Left lung (tissue), 10 donors: ENCODE results near the gene ADORA2A. TPM values are rescaled to one million over a fixed set of nuclear protein-coding genes. Genes with fewer than 3 reads are reported as not detected.

Source experiments
- ATAC-seq: fragments of 200-7000 bp; cut with Tn5 transposase; one replicate; pipeline ENCODE4 v1.9.1; 2020; ENCODE audit warnings: moderate library complexity
- DNase-seq, 4 donors: peaks; one replicate each; pipeline ENCODE4 v3.0.0-alpha.2; 2013 to 2020
- H3K27ac ChIP-seq, 2 donors: fragments of 200-600 bp; sonication (generic) in 1 of 2; one replicate each; pipeline versions ENCODE4 v1.5.0 to v1.8.0; 2020 to 2021
- H3K27me3 ChIP-seq, 2 donors: fragments of 200-600 bp; sonication (generic) in 1 of 2; one replicate each; pipeline versions ENCODE4 v1.5.0 to v1.8.0; 2020 to 2021
- H3K36me3 ChIP-seq, 2 donors: fragments of 200-600 bp; sonication (generic) in 1 of 2; one replicate each; pipeline versions ENCODE4 v1.5.0 to v1.8.0; 2020 to 2021
- H3K4me1 ChIP-seq, 2 donors: fragments of 200-600 bp; one replicate each; pipeline ENCODE4 v1.8.0; 2021
- H3K4me3 ChIP-seq, 2 donors: fragments of 200-600 bp; sonication (generic) in 1 of 2; one replicate each; pipeline versions ENCODE4 v1.5.0 to v1.8.0; 2020 to 2021; ENCODE audit warnings: mild to moderate bottlenecking in 1 of 2
- H3K9me3 ChIP-seq, 2 donors: fragments of 200-600 bp; sonication (generic) in 1 of 2; one replicate each; pipeline versions ENCODE4 v1.5.0 to v1.8.0; 2020 to 2021
- intact Hi-C, 2 donors: fragments of 100-400 bp; cut with DNase I; formaldehyde crosslinking; loops; one replicate each; pipeline versions ENCODE4 v1.11.2 to v1.14.2; 2022
- polyA plus RNA-seq, 6 donors: library from polyadenylated mRNA; unstranded; fragments of 120-200 nt; gene quantifications; one replicate each; pipeline ENCODE4 v1.2.1, GENCODE V29; 2013; ENCODE audit not compliant: insufficient read length in 6 of 6
- total RNA-seq, 2 donors: library from RNA; stranded (reverse); fragmentation: NEBNext Ultra II Directional; extraction: Animal tissue kit (Norgen Biotek cat#: 25700); gene quantifications; one replicate each; pipeline ENCODE4 v1.2.1, GENCODE V29; 2021
- TF ChIP-seq, protein P1 (sequence below), 2 donors: fragments of 200-600 bp; sonication (generic) in 1 of 2; IDR thresholded peaks; one replicate each; pipeline versions ENCODE4 v1.5.0 to v1.8.0; 2021; ENCODE audit warnings: antibody characterized with exemption in 2 of 2
- donor health status: DM: no; HTN: yes; CAD: no.
- donor health status: DM: no; HTN: no; CAD: no.

The ADORA2A gene
- total and polyA plus RNA-seq, 8 donors: 11.5 to 31.9 (median 25.9) TPM

DNA sequence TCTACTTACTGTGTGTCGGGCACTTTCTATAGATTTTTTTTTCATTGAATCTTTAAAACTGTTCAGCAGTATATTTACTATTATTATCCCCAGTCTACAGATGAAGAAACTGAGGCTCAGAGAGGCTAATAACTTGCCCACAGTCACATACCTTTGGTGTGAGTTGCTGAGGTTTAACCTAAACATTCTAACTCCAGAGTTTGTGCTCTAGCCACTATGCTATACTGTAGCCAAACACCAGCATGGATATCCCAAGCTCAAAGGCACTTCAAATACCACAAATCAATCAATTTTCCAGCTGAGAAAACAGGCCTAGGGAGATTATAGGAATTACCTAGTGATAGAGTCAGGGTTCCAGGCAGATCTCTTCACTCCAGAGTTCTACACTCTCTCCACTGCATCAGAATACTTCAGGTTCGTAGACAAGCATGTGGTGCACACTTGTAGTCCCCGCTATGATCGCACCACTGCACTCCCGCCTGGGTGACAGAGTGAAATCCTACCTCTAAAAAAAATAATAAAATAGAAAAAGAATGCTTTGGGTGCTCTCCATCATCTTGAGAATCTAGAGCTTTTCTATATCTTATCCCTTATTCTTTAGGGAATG is 47.4 kb downstream of the ADORA2A start:
- DNase-seq (no peak), ATAC-seq (no peak)
- intact Hi-C loops: no loop called here
- peaks cover 0 to 22% of the 10 kb centered on the region in 2 donors for H3K4me1 ChIP-seq
- TF ChIP-seq, protein P1, sequence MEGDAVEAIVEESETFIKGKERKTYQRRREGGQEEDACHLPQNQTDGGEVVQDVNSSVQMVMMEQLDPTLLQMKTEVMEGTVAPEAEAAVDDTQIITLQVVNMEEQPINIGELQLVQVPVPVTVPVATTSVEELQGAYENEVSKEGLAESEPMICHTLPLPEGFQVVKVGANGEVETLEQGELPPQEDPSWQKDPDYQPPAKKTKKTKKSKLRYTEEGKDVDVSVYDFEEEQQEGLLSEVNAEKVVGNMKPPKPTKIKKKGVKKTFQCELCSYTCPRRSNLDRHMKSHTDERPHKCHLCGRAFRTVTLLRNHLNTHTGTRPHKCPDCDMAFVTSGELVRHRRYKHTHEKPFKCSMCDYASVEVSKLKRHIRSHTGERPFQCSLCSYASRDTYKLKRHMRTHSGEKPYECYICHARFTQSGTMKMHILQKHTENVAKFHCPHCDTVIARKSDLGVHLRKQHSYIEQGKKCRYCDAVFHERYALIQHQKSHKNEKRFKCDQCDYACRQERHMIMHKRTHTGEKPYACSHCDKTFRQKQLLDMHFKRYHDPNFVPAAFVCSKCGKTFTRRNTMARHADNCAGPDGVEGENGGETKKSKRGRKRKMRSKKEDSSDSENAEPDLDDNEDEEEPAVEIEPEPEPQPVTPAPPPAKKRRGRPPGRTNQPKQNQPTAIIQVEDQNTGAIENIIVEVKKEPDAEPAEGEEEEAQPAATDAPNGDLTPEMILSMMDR (IDR thresholded peaks at IDR 0.05): no peak
- no peaks in the 10 kb centered on the region for H3K9me3 ChIP-seq
- H3K27me3 ChIP-seq: no peaks in the 10 kb centered on the region
- H3K27ac ChIP-seq: no peak overlapping the region
- no peak overlapping the region for H3K4me3 ChIP-seq
- no peaks in the 10 kb centered on the region for H3K36me3 ChIP-seq

DNA sequence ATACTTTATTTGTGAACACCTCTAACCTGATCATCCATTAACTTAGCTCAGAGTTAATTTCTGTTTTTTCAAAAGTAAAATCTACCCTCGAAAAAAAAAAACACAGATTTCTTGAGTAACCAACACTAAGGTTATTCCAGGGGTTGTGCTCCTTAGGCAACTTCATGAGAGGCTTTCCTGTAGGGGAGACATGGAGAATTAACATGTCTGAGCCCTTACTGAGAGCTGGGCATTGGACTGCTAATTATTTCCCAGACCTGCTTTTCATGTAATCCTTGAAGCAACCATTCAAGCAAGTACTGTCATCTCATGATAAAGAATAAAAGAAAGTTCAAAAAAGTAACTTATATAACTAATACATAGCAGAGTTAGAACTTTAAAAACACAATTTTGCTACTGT is 54.2 kb downstream of the ADORA2A start:
- H3K4me1 ChIP-seq: peaks cover 9 to 47% of the 10 kb centered on the region in 2 donors

DNA sequence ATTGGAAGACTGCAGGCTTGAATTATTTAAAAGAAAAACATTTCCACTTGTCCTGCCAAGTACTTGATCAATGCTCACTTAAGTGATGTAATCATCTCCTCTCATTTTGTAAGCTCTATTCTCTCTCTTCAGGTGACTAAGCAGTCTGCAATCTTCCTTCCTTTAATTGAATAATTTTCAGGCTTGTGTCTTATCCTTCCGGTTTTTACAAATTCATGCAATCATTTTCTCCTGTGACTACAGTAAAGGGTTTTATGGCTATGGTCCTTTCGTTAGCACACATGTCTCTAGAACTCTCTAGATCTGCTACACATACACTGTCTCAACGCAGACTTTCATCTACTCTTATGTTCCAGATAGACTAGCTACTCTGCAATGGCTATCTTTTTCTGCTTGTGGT is 55.2 kb downstream of the ADORA2A start:
- peak overlapping the region in 1 of 2 donors; percentile 84 for H3K27ac ChIP-seq
- DNase-seq: no peak
- H3K9me3 ChIP-seq: no peaks in the 10 kb centered on the region
- peak; percentile 77 for ATAC-seq
- peaks cover 9 to 47% of the 10 kb centered on the region in 2 donors for H3K4me1 ChIP-seq
- TF ChIP-seq, protein P1 (IDR thresholded peaks at IDR 0.05): no peak
- H3K36me3 ChIP-seq: no peaks in the 10 kb centered on the region
- intact Hi-C loops: no loop called here
- H3K27me3 ChIP-seq: no peaks in the 10 kb centered on the region
- H3K4me3 ChIP-seq: no peak overlapping the region

More for the DNA sequence above, 54.2 kb downstream of the ADORA2A start:
- Histone ChIP-seq H3K4me3 (no peak overlapping the region), H3K9me3 (no peaks in the 10 kb centered on the region), H3K36me3 (no peaks in the 10 kb centered on the region), H3K27me3 (no peaks in the 10 kb centered on the region), H3K27ac (peak overlapping the region in 1 of 2 donors; percentile 84)
- DNase-seq (no peak), ATAC-seq (no peak)
- TF ChIP-seq, protein P1 (IDR thresholded peaks at IDR 0.05): no peak
- intact Hi-C loops: no loop called here

- Histone ChIP-seq H3K36me3 (no peaks in the 10 kb centered on the region), H3K4me3 (no peak overlapping the region), H3K9me3 (no peaks in the 10 kb centered on the region), H3K27ac (peak overlapping the region in 1 of 2 donors; percentile 84), H3K4me1 (peaks cover 9 to 47% of the 10 kb centered on the region in 2 donors), H3K27me3 (no peaks in the 10 kb centered on the region)
- intact Hi-C loops: no loop called here
- DNase-seq (no peak), ATAC-seq (no peak)
- TF ChIP-seq, protein P1 (IDR thresholded peaks at IDR 0.05): no peak
Measured at GRCh38 chr22:24482998-24483397, 55.6 kb downstream of the ADORA2A start.

GRCh38 chr22:24483976-24484545 is 56.7 kb downstream of the ADORA2A start:
- intact Hi-C loops: no loop called here

More at GRCh38 chr22:24483976-24484545, 56.7 kb downstream of the ADORA2A start:
- ATAC-seq: no peak
- no peaks in the 10 kb centered on the region for H3K27me3 ChIP-seq
- H3K4me3 ChIP-seq: no peak overlapping the region
- H3K9me3 ChIP-seq: no peaks in the 10 kb centered on the region
- no peak overlapping the region for H3K27ac ChIP-seq
- peaks cover 9 to 47% of the 10 kb centered on the region in 2 donors for H3K4me1 ChIP-seq
- TF ChIP-seq, protein P1 (IDR thresholded peaks at IDR 0.05): no peak
- DNase-seq: no peak
- no peaks in the 10 kb centered on the region for H3K36me3 ChIP-seq
